NCI-H524 (cell line): Measurements from ENCODE around the gene SETDB2.
A peak's percentile ranks its signal among the peaks of the same experiment; 100 is the strongest.

Experiments
- DNase-seq, 2 experiments: peaks; one replicate each; lab custom pipeline; 2025; lab: John Stamatoyannopoulos, UW

Gene SETDB2

GRCh38 chr13:49443704-49444523 lies at the start of gene SETDB2, which contains the start of gene CAB39L:
Gene SETDB2, plus strand, starts transcription at chr13:49444274. Its CDS starts 7,620 bp downstream, at chr13:49451894.
Gene CAB39L, minus strand, starts transcription at chr13:49444064. Its CDS starts 61,154 bp downstream, at chr13:49382910.
- DNase-seq: peak; percentile 96 to 98

- no peak for DNase-seq
These were observed 48.6 kb upstream of the SETDB2 start for GRCh38 chr13:49395451-49395865.

- no peak for DNase-seq
These were observed 48.1 kb upstream of the SETDB2 start for GRCh38 chr13:49395878-49396380.

GRCh38 chr13:49399801-49400472 lies 44.1 kb upstream of the SETDB2 start:
- no peak for DNase-seq

GRCh38 chr13:49400755-49401659 lies 43.1 kb upstream of the SETDB2 start:
- no peak for DNase-seq

GRCh38 chr13:49403996-49404702 lies 39.9 kb upstream of the SETDB2 start:
- DNase-seq: no peak

GRCh38 chr13:49404703-49405020 lies 39.4 kb upstream of the SETDB2 start:
- no peak for DNase-seq

- DNase-seq: no peak
These were observed 37.0 kb upstream of the SETDB2 start for GRCh38 chr13:49407068-49407467.

- DNase-seq: no peak
These were observed 36.1 kb upstream of the SETDB2 start for GRCh38 chr13:49407936-49408335.

GRCh38 chr13:49409008-49409407 lies 35.1 kb upstream of the SETDB2 start:
- DNase-seq: no peak

GRCh38 chr13:49410006-49410405 lies 34.1 kb upstream of the SETDB2 start:
- peak in 1 of 2 experiments; percentile 3 for DNase-seq

GRCh38 chr13:49410477-49410876 lies 33.6 kb upstream of the SETDB2 start:
- DNase-seq: no peak

GRCh38 chr13:49411353-49411752 lies 32.7 kb upstream of the SETDB2 start:
- no peak for DNase-seq

GRCh38 chr13:49412749-49413148 lies 31.3 kb upstream of the SETDB2 start:
- DNase-seq: no peak

- no peak for DNase-seq
These were observed 26.9 kb upstream of the SETDB2 start for GRCh38 chr13:49417161-49417560.

GRCh38 chr13:49418206-49418605 lies 25.9 kb upstream of the SETDB2 start:
- DNase-seq: no peak

GRCh38 chr13:49419276-49419675 lies 24.8 kb upstream of the SETDB2 start:
- no peak for DNase-seq

GRCh38 chr13:49421391-49421790 lies 22.7 kb upstream of the SETDB2 start:
- peak; percentile 55 to 64 for DNase-seq

- no peak for DNase-seq
These were observed 20.0 kb upstream of the SETDB2 start for GRCh38 chr13:49424011-49424560.

- DNase-seq: no peak
These were observed 15.9 kb upstream of the SETDB2 start for GRCh38 chr13:49428041-49428763.
